Caco-2 (cell line): ENCODE measurements around the gene SELPLG. TPM values are rescaled to one million over a fixed set of nuclear protein-coding genes. Genes with fewer than 3 reads are reported as not detected.

Experiments
- BruUV-seq: library from RNA; stranded (reverse); fragments of 400-500 nt; replicated peaks from 2 replicates; lab custom pipeline; 2021; lab: Mats Ljungman, UMichigan
- CTCF ChIA-PET: fragments of 300-600 bp; sonication (Branson Sonifier 250); formaldehyde crosslinking; loops from one replicate; lab custom pipeline; 2022; ENCODE audit warnings: antibody characterized with exemption; lab: Charles Lee
- POLR2A ChIA-PET: fragments of 300-600 bp; sonication (Branson Sonifier 250); formaldehyde crosslinking; loops from one replicate; lab custom pipeline; 2022; ENCODE audit warnings: antibody characterized with exemption; lab: Charles Lee
- DNase-seq, 2 experiments: peaks; one replicate each; pipeline versions ENCODE4 v3.0.0 to v3.0.0-alpha.2; 2020 to 2022
- H3K27me3 ChIP-seq: replicated peaks from 2 replicates; pipeline ENCODE4 v1.6.0; 2011; ENCODE audit warnings: low read length; ENCODE audit not compliant: control insufficient read depth, insufficient read depth
- H3K36me3 ChIP-seq: 2 replicates; pipeline ENCODE4 v1.5.1; 2011; ENCODE audit warnings: low read length; ENCODE audit not compliant: control insufficient read depth, insufficient read depth
- H3K4me1 ChIP-seq: fragments of 250-450 bp; sonication (Bioruptor Pico); 2 replicates; pipeline ENCODE4 v1.5.1; 2020; ENCODE audit warnings: mild to moderate bottlenecking
- H3K4me3 ChIP-seq: 2 replicates; pipeline ENCODE4 v1.5.1; 2011; ENCODE audit warnings: low read depth, mild to moderate bottlenecking, control low read depth, low read length
- H3K9me3 ChIP-seq: fragments of 250-450 bp; sonication (Bioruptor Pico); 2 replicates; pipeline ENCODE4 v1.5.1; 2020; ENCODE audit warnings: mild to moderate bottlenecking, moderate library complexity
- H3K27ac Mint-ChIP-seq: one replicate; pipeline ENCODE4 v1.8.0; 2022; ENCODE audit warnings: mixed read lengths; ENCODE audit not compliant: unreplicated experiment
- H3K27me3 Mint-ChIP-seq: one replicate; pipeline ENCODE4 v1.8.0; 2022; ENCODE audit warnings: mixed read lengths; ENCODE audit not compliant: insufficient read depth, unreplicated experiment
- H3K36me3 Mint-ChIP-seq: one replicate; pipeline ENCODE4 v1.8.0; 2022; ENCODE audit warnings: mild to moderate bottlenecking, mixed read lengths; ENCODE audit not compliant: insufficient read depth, unreplicated experiment
- H3K4me1 Mint-ChIP-seq: one replicate; pipeline ENCODE4 v1.8.0; 2022; ENCODE audit warnings: low read depth, mixed read lengths; ENCODE audit not compliant: unreplicated experiment
- H3K4me3 Mint-ChIP-seq: one replicate; pipeline ENCODE4 v1.8.0; 2022; ENCODE audit warnings: mild to moderate bottlenecking, moderate library complexity, mixed read lengths; ENCODE audit not compliant: unreplicated experiment
- H3K9me3 Mint-ChIP-seq: one replicate; pipeline ENCODE4 v1.8.0; 2022; ENCODE audit warnings: mixed read lengths; ENCODE audit not compliant: unreplicated experiment
- intact Hi-C: fragments of 100-400 bp; cut with micrococcal nuclease; formaldehyde crosslinking; loops from one replicate; pipeline ENCODE4 v1.10.0; 2022; ENCODE audit not compliant: unreplicated experiment
- total RNA-seq: library from RNA; stranded (reverse); gene quantifications from 2 replicates; pipeline ENCODE4 v1.2.3, GENCODE V29; 2022
- TF ChIP-seq, protein P1 (sequence below), 2 experiments: fragments of 200-600 bp in 1 of 2; IDR thresholded peaks; 1 replicate in 1 of 2; 2 replicates in 1 of 2; pipeline versions ENCODE4 v1.5.1 to v1.8.0; 2011 to 2022; ENCODE audit warnings: antibody characterized with exemption in 1 of 2, control low read depth in 1 of 2, inconsistent platforms in 1 of 2, low read depth in 1 of 2, low read length in 1 of 2, mild to moderate bottlenecking in 1 of 2, moderate library complexity in 1 of 2; ENCODE audit not compliant: insufficient read depth in 1 of 2, severe bottlenecking in 1 of 2, unreplicated experiment in 1 of 2

The SELPLG gene
- total RNA-seq, 1 experiment from 2014 or later: 0.23 TPM

DNA sequence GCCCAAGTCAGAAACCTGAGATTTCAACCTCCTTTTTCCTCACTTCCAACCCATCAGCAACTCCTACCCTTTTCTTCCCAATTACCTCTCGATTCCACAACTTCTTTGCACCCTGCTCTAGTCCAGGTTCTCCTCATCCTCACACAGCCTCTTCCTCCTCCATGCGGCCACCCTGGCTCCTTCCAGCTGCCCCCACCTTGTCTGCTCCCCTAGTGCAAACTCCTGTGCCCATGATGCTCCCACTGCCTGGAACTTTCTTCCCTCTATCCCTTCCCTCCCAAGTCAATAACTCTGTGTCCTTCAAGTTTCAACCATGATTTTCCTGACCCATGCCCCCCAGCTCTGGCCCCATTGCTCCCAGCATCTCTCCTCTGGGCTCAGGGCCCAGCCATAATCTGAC is 17.3 kb downstream of the SELPLG start:
- Mint-ChIP-seq H3K4me1 (peaks cover 9% of the 10 kb centered on the region), H3K27ac (no peak overlapping the region), H3K36me3 (no peaks in the 10 kb centered on the region), H3K4me3 (no peak overlapping the region), H3K9me3 (no peaks in the 10 kb centered on the region), H3K27me3 (peaks cover 7% of the 10 kb centered on the region)
- BruUV-seq: no TSS peak
- no peak for DNase-seq
- ChIA-PET POLR2A (no interaction called here), CTCF (no interaction called here)
- Histone ChIP-seq H3K4me3 (no peak overlapping the region), H3K27me3 (no peaks in the 10 kb centered on the region), H3K4me1 (no peaks in the 10 kb centered on the region; the same call in 1 of the 2 replicates), H3K36me3 (no peaks in the 10 kb centered on the region), H3K9me3 (no peaks in the 10 kb centered on the region)
- TF ChIP-seq, protein P1, sequence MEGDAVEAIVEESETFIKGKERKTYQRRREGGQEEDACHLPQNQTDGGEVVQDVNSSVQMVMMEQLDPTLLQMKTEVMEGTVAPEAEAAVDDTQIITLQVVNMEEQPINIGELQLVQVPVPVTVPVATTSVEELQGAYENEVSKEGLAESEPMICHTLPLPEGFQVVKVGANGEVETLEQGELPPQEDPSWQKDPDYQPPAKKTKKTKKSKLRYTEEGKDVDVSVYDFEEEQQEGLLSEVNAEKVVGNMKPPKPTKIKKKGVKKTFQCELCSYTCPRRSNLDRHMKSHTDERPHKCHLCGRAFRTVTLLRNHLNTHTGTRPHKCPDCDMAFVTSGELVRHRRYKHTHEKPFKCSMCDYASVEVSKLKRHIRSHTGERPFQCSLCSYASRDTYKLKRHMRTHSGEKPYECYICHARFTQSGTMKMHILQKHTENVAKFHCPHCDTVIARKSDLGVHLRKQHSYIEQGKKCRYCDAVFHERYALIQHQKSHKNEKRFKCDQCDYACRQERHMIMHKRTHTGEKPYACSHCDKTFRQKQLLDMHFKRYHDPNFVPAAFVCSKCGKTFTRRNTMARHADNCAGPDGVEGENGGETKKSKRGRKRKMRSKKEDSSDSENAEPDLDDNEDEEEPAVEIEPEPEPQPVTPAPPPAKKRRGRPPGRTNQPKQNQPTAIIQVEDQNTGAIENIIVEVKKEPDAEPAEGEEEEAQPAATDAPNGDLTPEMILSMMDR (IDR thresholded peaks at IDR 0.05; ENCODE audit: insufficient read depth in 1 of 2, low read depth in 1 of 2, low read length in 1 of 2, severe bottlenecking in 1 of 2, unreplicated experiment in 1 of 2): no peak
- intact Hi-C loops: no loop called here

DNA sequence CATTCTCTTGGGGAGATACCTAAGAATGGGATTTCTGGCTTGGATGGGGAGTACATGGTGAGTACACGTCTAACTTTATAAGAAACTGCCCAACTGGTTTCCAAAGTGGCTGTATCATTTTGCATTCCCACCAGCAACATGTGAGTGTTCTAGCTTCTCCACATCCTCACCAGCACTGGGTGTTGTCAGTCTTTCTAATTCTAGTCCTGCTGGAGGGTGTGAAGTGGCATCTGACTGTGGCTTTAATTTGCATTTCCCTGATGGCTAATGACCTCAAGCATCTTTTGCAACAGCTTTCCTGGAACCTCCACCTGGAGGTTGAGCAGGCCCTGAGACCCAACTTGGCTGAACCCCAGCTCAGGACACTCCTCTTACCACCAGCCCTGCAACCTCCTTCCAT is 17.8 kb downstream of the SELPLG start:
- no peaks in the 10 kb centered on the region for H3K9me3 Mint-ChIP-seq
- H3K4me3 ChIP-seq: no peak overlapping the region
- no peaks in the 10 kb centered on the region for H3K9me3 ChIP-seq
- no peaks in the 10 kb centered on the region for H3K36me3 Mint-ChIP-seq
- H3K36me3 ChIP-seq: no peaks in the 10 kb centered on the region
- BruUV-seq: no TSS peak
- no peaks in the 10 kb centered on the region; the same call in 1 of the 2 replicates for H3K4me1 ChIP-seq
- intact Hi-C loops: no loop called here
- no peak overlapping the region for H3K27ac Mint-ChIP-seq
- CTCF ChIA-PET: interaction anchor here (0.6 kb wide), 1 partner anchor 1157 kb away, joined by 3 read pairs; no protein-coding TSS in a partner anchor
- H3K4me1 Mint-ChIP-seq: peaks cover 9% of the 10 kb centered on the region
- no peak for DNase-seq
- H3K4me3 Mint-ChIP-seq: no peak overlapping the region
- H3K27me3 Mint-ChIP-seq: peaks cover 7% of the 10 kb centered on the region
- no peaks in the 10 kb centered on the region for H3K27me3 ChIP-seq
- TF ChIP-seq, protein P1 (IDR thresholded peaks at IDR 0.05; ENCODE audit: insufficient read depth in 1 of 2, low read depth in 1 of 2, low read length in 1 of 2, severe bottlenecking in 1 of 2, unreplicated experiment in 1 of 2): no peak
- POLR2A ChIA-PET: no interaction called here

DNA sequence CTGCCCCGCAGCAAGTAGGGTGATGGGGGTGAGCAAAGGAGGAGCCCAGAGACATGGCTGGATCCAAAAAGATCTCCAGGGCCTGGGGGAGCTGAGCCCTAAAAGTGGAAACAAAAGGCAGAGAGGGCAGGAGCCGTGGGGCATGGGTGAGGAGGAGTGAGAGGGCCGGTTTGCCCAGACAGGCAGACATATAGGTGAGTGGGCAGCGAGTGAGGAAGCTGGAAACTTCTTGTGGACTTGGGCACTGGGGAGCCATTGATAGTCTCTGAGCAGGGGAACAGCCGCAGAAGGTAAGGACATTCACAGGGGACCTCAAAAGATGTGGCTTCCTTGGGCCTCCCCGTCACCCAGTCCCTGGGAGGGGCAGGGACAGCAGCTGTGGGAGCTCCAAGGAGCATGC is 19.1 kb downstream of the SELPLG start:
- H3K4me3 ChIP-seq: no peak overlapping the region
- DNase-seq: no peak
- Mint-ChIP-seq H3K9me3 (no peaks in the 10 kb centered on the region), H3K4me3 (no peak overlapping the region), H3K36me3 (no peaks in the 10 kb centered on the region), H3K4me1 (peaks cover 3% of the 10 kb centered on the region), H3K27me3 (peaks cover 7% of the 10 kb centered on the region), H3K27ac (no peak overlapping the region)
- intact Hi-C loops: no loop called here
- CTCF ChIA-PET: no interaction called here
- H3K27me3 ChIP-seq: no peaks in the 10 kb centered on the region
- no peaks in the 10 kb centered on the region for H3K36me3 ChIP-seq
- POLR2A ChIA-PET: no interaction called here
- BruUV-seq: no TSS peak
- TF ChIP-seq, protein P1 (IDR thresholded peaks at IDR 0.05; ENCODE audit: insufficient read depth in 1 of 2, low read depth in 1 of 2, low read length in 1 of 2, severe bottlenecking in 1 of 2, unreplicated experiment in 1 of 2): no peak
- H3K4me1 ChIP-seq: no peaks in the 10 kb centered on the region
- no peaks in the 10 kb centered on the region for H3K9me3 ChIP-seq
